ENCODE results near the gene MAN2B2.
A peak's percentile ranks its signal among the peaks of the same experiment; 100 is the strongest.
"Not testable (repeated sequence)": the region's sequence is repeated elsewhere in the genome, so short reads cannot be mapped to it uniquely, and the experiment has no call there.

The MAN2B2 gene

DNA sequence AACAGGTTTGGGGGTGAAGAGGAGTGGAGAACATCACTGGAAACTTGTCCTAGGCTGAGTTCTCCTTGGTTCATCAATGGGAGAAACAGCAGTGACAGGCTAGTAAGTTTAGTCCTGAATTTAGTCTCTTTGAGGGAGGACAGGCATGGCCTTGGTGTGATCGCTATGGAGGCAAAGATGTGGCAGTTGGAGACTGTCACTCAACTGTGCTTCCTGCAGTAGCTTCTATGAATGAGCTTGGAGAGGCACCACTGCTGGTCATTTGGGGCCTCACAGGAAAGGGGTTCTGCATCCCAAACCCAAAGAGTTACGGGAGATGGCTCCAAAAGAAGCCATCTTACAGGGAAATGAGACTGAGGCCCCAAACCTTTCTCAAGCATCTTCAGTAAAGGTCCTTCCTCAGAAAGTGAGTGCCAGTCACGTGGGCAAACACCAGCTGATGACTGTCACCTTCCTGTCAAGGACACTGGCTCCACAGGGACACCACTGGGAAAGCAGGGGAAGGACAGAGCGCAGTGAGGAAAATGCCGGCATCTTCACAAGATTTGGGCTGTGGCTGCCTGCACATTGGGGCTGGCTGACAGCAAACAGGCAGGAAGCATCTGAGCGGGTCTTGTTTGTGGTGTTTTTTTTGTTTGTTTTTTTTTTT lies 72.7 kb downstream of the MAN2B2 start:
- DNase-seq: no peak

DNA sequence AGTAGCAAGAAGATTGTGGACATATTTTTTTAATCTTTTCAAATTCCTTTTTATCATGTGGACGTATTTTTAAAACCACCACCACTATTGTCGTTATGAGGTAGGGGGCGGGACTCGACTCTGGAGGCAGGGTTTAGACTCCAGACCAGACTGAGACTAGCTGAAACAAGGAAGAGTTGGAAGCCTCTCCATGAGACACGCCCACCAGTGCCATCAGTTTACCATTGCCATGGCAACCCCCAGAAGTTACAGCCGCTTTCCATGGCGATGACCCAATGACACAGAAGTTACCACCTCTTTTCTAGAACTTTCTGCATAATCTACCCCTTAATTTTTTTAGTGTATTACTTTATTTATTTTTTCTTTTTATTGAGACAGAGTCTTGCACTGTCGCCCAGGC lies 74.2 kb downstream of the MAN2B2 start:
- no peak for DNase-seq

DNA sequence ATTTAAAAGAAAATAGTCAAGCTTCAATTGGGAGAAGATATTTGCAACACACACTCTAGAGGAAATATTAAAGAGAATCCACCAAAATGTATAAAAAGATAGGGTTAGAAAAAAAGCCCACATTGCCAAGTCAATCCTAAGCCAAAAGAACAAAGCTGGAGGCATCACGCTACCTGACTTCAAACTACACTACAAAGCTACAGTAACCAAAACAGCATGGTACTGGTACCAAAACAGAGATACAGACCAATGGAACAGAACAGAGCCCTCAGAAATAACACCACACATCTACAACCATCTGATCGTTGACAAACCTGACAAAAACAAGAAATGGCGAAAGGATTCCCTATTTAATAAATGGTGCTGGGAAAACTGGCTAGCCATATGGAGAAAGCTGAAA lies 79.2 kb downstream of the MAN2B2 start:
- not testable (repeated sequence) for DNase-seq

DNA sequence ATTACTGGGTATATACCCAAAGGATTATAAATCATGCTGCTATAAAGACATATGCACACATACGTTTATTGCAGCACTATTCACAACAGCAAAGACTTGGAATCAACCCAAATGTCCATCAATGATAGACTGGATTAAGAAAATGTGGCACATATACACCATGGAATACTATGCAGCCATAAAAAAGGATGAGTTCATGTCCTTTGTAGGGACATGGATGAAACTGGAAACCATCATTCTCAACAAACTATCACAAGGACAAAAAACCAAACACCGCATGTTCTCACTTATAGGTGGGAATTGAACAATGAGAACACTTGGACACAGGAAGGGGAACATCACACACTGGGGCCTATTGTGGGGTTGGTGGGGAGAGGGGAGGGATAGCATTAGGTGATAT lies 80.3 kb downstream of the MAN2B2 start:
- not testable (repeated sequence) for DNase-seq

DNA sequence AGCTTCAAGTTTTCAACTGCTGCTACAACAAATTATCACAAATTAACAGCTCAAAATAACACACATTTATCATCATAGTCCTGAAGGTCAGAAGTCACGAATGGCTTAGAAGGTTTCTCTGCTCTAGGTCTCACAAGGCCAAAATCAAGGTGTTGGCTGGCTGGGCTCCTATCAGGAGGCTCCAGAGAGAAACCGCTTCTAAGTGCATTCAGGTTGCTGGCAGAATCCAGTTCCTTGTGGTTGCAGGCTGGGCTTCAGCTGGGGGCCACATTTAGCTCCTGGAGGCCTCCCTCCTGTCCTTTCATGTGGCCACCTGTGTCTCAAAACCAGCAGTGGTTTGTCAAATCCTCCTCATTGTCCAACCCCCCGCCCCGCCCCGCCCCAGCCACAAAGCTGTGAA lies 80.9 kb downstream of the MAN2B2 start:
- no peak for DNase-seq

DNA sequence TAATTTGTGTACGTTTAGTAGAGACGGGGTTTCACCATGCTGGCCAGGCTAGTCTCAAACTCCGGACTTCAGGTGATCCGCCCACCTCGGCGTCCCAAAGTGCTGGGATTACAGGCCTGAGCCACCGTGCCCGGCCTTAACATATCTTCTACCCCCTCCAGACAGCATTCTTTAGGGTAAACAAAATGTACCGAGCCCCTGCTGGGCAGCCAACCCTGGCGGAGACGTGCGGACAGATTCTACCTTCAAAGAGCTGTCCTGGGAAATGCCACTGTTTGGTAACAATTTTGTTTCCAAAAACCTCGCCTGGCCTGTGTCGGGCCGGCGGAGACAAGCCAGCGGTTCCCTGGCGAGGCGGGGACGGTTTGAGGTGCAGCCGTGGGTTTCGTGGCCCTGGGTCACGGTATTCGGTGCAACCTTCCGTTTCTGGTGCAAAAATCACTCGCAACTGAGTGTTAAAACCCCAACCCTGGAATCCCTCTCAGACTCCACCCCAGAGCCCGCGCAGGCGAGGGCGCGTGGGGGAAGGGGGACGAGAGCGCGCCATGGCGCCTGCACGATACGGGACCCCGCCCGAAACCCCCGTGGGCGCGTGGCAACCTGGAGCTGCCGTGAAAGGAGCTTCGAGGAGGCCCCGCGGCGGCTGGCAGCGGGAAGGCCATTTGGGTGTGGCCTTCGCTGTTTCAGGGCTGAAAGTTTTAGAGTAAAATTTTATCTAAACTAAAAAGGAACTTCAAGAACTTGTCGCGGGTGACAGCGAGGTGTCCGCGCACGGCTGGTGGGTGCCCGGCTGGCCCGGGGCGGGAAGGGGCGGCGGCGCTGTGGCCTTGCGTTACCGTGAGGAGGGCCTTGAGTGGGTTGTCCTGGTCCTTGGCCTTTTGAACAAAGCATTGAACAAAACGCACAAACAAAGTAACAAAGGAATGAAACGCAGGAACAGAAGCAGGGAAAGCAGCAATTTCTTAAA lies 82.5 kb downstream of the MAN2B2 start:
- DNase-seq: no peak

DNA sequence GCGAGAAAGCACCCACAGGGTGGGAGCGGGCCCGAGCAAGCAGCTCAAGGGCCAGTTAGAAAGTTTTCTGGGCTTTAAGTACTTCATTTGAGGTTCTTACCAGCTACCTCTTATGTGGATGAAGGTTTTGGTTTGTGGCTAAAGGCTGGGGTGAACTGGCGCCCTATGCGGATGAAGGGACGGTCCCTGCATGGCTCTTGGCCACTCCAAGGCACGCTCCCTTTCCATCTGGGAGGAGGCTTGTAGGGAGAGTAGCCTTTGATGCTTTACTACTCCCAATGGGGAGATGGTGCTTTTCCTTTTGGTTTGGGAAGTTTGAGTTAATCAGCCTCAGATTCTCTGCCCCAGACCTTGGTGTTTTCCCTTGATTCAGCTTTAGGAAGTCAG lies 83.2 kb downstream of the MAN2B2 start:
- DNase-seq: no peak

DNA sequence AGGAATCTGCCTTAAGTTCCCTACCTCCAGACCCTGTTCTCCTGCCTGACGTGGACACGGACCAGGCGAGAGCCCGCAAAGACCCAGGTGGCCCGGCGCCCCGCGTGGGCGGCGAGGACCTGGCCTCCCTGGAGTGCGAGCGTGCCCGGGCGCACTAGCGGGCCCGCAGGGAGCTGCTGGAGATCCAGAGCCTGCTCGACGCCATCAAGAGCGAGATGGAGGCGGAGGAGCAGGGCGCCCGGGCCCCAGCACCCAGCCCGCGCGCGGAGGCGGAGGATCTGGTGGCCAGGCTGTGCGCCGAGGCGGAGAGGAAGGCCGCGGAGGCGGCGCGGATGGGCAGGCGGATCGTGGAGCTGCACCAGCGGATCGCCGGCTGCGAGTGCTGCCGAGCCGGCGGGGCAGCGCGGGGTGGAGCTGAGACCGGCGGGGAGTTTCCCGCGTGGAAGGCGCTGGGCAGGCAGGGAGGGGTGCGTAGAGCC lies 83.6 kb downstream of the MAN2B2 start:
- peak in 1 of 4 experiments; percentile 27 for DNase-seq

DNA sequence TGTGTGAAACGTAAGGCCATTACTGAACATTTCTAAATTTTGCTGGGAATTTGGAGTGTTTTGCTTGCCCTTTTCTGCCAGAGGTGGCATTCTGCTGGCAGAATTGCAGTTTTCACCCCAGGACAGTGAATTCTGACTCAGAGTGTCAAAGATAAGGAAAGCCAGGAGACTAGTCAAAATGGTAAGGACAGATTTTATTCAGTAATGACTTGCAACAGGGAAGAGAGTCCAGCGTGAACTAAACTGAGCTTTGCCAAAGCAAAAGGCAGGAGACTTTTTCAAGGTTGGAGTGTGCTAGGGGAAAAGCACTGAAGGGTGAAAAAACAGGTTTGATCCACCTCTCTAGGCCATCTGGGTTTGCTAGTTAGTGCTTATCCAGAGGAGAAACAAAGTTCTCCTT lies 84.9 kb downstream of the MAN2B2 start:
- DNase-seq: no peak

DNA sequence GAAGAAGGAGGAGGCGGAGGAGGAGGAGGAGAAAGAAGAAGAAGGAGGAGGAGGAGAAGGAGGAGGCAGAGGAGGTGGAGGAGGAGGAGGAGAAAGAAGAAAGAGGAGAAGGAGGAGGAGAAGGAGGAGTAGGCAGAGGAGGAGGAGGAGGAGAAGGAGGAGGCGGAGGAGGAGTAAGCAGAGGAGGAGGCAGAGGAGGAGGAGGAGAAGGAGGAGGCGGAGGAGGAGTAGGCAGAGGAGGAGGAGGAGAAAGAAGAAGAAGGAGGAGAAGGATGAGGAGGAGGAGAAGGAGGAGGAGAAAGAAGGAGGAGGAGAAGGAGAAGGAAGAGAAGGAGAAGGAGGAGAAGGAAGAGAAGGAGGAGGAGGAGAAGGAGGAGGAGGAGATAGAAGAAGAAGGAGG lies 85.4 kb downstream of the MAN2B2 start:
- DNase-seq: no peak

DNA sequence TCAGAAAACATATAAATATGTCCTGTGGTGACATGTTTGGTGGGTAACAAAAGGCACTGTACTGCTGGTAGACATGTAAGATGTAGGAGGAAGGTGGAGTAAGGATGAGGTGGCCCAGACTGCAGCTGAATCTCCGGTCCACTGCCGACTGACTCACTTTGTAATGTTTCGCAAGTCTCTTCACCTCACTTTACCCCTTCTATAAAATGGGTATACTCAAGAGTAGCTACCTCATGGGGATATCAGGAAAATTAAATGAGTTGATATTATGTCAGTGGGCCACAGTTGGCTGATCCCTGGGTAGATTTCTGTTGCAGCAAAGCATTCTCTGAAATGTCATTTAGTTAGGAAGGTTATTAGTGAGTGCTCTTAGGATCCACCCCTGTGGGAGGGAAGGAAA lies 87.6 kb downstream of the MAN2B2 start:
- DNase-seq: no peak

DNA sequence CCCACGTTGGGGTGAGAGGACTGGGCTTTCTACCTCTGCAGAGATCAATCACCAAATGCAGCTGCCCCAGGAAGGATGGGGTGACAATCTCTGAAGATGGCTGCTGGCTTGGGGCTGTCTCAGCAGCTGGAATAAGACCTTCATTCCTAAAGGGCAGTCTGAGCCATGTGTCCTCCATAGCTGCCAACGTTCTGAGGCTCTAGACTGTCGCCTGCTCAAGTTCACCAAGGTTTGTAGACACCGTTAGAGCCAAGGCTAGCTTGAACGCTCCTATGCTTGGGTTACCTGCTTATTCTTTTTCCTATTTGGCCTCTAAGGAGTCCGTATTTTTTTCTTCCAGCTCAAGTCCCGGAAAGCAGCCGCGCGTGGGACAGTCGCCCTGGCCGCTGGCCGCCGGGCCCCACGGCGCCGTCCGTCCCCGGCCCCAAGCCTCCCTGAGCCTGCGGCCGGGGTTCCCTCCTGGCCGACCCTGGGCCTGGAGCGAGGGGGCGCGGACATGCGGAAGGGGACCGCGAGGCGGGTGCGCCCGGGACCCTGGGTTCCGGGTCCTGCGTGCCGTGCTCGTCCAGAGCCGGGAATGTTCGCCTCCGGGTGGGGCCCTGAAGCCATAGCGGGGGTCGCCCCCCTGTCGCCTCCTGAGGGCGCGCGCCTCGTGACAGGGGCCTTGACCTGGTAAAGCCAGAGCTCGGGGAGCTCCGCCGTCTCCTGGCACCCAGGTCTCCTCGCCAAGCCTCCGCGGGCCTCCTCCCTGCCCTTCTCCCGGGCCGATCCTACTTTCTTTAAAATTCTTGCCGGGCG lies 88.8 kb downstream of the MAN2B2 start:
- DNase-seq: no peak

DNA sequence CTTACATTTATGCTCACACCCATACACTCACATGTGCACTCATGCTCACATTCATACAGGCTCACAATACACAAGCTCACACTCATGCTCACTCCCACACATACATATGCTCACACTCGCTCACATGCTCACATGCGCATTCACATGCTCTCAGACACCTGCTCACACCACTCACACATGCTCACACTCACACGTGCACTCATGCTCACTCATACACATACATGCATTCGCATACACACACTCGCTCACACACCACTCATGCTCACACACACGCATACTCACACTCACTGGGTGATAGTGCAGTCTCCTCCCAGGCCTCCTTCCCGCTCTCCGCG lies 90.3 kb downstream of the MAN2B2 start:
- no peak for DNase-seq

DNA sequence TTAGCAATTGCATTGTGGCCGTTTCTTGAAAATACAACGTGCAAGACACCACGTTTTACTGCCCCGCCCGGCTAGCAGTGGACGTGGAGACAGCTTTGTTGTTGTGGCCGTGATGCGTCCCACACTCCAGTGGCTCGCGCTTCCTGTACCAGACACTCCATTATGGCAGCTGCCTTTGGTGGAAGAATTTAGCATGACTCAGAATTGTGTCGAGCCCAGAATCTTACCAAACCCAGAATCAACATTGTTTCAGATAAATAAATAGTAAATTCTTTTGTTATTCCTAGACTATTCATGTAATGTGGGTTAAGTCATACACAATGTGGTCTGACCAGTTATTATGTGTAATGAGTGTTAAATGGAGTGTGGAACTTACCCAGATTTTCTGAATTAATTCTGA lies 93.4 kb downstream of the MAN2B2 start:
- no peak for DNase-seq

DNA sequence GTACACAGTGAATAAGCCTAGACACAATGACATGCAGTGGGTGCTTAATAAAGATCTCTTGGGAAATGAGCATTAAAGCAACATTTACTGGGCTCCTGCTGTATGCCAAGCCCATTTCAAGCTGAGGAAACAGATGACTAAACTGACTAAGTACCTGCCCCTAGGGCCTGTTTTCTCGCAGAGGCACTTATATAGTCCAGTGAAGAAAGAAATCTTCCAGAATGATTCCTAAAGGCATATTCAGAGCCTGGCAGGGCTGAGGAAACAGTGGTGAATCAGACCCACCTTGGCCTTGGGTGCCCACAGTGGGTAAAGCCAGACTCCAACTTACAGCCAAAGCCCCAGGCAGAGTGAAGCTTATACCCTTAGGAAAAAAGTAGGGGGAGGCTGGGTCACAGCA lies 96.7 kb downstream of the MAN2B2 start:
- DNase-seq: no peak

DNA sequence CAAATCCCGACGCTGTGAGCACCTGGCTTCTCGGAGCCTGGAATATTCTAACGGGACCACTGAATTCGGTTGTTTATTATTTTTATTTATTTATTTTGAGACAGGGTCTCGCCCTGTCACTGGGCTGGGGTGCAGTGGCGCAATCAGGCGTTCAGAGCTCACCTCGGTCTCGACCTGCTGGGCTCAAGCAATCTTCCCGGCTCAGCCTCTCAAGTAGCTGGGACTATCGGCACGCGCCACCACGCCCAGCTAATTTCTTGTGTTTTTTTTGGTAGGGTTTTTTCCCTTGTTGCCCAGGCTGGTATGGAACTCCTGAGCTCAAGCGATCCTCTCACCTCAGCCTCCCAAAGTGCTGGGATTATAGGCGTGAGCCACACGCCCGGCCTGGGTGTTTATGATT lies 97.1 kb downstream of the MAN2B2 start:
- no peak for DNase-seq

DNA sequence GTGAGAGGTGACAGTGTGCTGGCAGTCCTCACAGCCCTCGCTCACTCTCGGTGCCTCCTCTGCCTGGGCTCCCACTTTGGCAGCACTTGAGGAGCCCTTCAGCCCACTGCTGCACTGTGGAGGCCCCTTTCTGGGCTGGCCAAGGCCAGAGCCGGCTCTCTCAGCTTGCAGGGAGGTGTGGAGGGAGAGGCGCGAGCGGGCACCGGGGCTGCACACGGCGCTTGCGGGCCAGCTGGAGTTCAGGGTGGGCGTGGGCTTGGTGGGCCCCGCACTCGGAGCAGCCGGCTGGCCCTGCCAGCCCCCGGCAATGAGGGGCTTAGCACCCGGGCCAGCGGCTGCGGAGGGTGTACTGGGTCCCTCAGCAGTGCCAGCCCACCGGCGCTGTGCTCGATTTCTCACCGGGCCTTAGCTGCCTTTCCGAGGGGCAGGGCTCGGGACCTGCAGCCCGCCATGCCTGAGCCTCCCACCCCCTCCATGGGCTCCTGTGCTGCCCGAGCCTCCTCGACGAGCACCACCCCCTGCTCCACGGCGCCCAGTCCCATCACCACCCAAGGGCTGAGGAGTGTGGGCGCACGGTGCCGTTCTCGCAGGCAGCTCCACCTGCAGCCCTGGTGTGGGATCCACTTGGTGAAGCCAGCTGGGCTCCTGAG lies 97.7 kb downstream of the MAN2B2 start:
- not testable (repeated sequence) for DNase-seq
